DOHH2 (cell line): ENCODE data around the gene CGNL1.

Source experiments
- EZH2phosphoT487 ChIP-seq: fragments of 200-600 bp; sonication (generic); IDR thresholded peaks from 2 replicates; pipeline ENCODE4 v1.6.1; 2017; ENCODE audit warnings: borderline replicate concordance, mild to moderate bottlenecking, antibody characterized with exemption, low read length, moderate library complexity, mixed read lengths
- TF ChIP-seq, protein P1 (sequence below): fragments of 200-600 bp; sonication (generic); IDR thresholded peaks from one replicate; pipeline ENCODE4 v1.5.1; 2014; ENCODE audit warnings: antibody characterized with exemption, mild to moderate bottlenecking, low read depth, low read length; ENCODE audit not compliant: poor library complexity, severe bottlenecking

- TF ChIP-seq EZH2phosphoT487, result no peak
- TF ChIP-seq, protein P1, sequence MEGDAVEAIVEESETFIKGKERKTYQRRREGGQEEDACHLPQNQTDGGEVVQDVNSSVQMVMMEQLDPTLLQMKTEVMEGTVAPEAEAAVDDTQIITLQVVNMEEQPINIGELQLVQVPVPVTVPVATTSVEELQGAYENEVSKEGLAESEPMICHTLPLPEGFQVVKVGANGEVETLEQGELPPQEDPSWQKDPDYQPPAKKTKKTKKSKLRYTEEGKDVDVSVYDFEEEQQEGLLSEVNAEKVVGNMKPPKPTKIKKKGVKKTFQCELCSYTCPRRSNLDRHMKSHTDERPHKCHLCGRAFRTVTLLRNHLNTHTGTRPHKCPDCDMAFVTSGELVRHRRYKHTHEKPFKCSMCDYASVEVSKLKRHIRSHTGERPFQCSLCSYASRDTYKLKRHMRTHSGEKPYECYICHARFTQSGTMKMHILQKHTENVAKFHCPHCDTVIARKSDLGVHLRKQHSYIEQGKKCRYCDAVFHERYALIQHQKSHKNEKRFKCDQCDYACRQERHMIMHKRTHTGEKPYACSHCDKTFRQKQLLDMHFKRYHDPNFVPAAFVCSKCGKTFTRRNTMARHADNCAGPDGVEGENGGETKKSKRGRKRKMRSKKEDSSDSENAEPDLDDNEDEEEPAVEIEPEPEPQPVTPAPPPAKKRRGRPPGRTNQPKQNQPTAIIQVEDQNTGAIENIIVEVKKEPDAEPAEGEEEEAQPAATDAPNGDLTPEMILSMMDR, result no peak
These were observed 177.9 kb downstream of the CGNL1 start for GRCh38 chr15:57554063-57554811.
